DOHH2 (cell line): ENCODE data around the gene GHRH.

Experiments
- CTCF ChIP-seq: fragments of 200-600 bp; sonication (generic); IDR thresholded peaks from one replicate; pipeline ENCODE4 v1.5.1; 2014; ENCODE audit warnings: antibody characterized with exemption, mild to moderate bottlenecking, low read depth, low read length; ENCODE audit not compliant: poor library complexity, severe bottlenecking
- EZH2phosphoT487 ChIP-seq: fragments of 200-600 bp; sonication (generic); IDR thresholded peaks from 2 replicates; pipeline ENCODE4 v1.6.1; 2017; ENCODE audit warnings: borderline replicate concordance, mild to moderate bottlenecking, antibody characterized with exemption, low read length, moderate library complexity, mixed read lengths

GRCh38 chr20:37218976-37219375 lies 42.6 kb downstream of the GHRH start:
- no peak for TF ChIP-seq CTCF
- no peak for TF ChIP-seq EZH2phosphoT487
